ENCODE data around the gene CCBE1. TPM values are rescaled to one million over a fixed set of nuclear protein-coding genes. Genes with fewer than 3 reads are reported as not detected.

The CCBE1 gene
- total RNA-seq, 1 donor from 2014 or later: 4.1 TPM

DNA sequence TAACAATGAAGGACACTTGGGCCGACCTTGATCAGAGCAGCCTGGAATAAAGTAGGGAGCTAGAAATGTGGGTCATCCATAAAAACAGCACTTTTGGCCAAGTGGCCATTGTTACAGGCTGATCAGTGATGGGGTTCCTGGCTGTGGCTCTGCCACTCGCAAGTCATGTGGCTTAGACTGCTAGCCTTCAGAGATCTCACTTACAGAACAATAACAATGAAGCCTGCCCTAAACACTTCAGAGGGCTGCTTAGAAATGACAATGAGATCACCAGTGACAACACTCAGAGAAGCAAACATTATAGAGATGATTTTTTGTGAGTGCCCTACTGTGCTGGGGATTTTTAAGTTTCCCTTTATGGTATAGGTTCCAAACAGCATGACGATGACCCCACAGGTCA is 230.2 kb downstream of the CCBE1 start:
- no peak overlapping the region for H3K4me3 ChIP-seq (ENCODE audit: insufficient read depth, low read depth, low read length)
- no peak overlapping the region for H2AFZ ChIP-seq (ENCODE audit: low read depth, low read length)
- Mint-ChIP-seq H3K4me3 (ENCODE audit: unreplicated experiment) (no peak overlapping the region), H3K4me1 (ENCODE audit: low read depth, unreplicated experiment) (no peaks in the 10 kb centered on the region), H3K9me3 (ENCODE audit: unreplicated experiment) (no peaks in the 10 kb centered on the region), H3K36me3 (ENCODE audit: low read depth, unreplicated experiment) (no peaks in the 10 kb centered on the region), H3K27ac (ENCODE audit: unreplicated experiment) (no peak overlapping the region), H3K27me3 (ENCODE audit: low read depth, unreplicated experiment) (peaks cover 29% of the 10 kb centered on the region)
- no peaks in the 10 kb centered on the region for H3K36me3 ChIP-seq (ENCODE audit: insufficient read depth, low read length)
- no peak overlapping the region for H3K9ac ChIP-seq (ENCODE audit: low read length)
- H3K27ac ChIP-seq (ENCODE audit: low read depth, low read length): no peak overlapping the region
- H3K79me2 ChIP-seq (ENCODE audit: insufficient read depth, low read length): no peaks in the 10 kb centered on the region
- DNase-seq (ENCODE audit: low read depth) (no peak), FAIRE-seq (no peak)
- H3K9me3 ChIP-seq (ENCODE audit: insufficient read depth, low read depth, low read length): no peaks in the 10 kb centered on the region
- no peak for TF ChIP-seq EZH2 (IDR thresholded peaks at IDR 0.05; ENCODE audit: insufficient read depth, low read length)
- TF ChIP-seq, protein P1, sequence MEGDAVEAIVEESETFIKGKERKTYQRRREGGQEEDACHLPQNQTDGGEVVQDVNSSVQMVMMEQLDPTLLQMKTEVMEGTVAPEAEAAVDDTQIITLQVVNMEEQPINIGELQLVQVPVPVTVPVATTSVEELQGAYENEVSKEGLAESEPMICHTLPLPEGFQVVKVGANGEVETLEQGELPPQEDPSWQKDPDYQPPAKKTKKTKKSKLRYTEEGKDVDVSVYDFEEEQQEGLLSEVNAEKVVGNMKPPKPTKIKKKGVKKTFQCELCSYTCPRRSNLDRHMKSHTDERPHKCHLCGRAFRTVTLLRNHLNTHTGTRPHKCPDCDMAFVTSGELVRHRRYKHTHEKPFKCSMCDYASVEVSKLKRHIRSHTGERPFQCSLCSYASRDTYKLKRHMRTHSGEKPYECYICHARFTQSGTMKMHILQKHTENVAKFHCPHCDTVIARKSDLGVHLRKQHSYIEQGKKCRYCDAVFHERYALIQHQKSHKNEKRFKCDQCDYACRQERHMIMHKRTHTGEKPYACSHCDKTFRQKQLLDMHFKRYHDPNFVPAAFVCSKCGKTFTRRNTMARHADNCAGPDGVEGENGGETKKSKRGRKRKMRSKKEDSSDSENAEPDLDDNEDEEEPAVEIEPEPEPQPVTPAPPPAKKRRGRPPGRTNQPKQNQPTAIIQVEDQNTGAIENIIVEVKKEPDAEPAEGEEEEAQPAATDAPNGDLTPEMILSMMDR (IDR thresholded peaks at IDR 0.05; ENCODE audit: insufficient read depth, low read depth, low read length): no peak
- H3K4me1 ChIP-seq (ENCODE audit: insufficient read depth, low read length): no peaks in the 10 kb centered on the region
- no peak overlapping the region for H3K4me2 ChIP-seq (ENCODE audit: low read length)
- H3K27me3 ChIP-seq (ENCODE audit: insufficient read depth, low read length): no peaks in the 10 kb centered on the region
- H4K20me1 ChIP-seq (ENCODE audit: insufficient read depth, low read length): no peaks in the 10 kb centered on the region

DNA sequence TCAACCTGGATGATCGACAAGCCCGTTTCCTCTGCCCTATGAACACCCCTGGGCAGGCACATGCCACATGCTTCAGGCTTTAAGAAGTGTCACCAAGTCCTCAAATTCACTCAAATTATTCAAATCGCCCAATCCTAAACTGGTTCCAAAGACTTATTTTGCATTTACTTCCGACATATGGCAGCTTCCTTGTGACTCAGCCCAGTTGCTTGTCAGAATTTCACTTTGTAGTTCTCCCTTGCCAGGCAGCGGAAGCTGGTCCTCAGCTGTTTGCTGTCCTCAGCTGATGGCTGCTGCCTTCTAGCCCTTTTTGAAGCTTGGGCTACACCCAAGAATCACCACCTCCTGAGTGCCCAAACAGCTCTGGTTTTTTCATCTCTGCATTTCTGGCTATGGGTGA is 232.7 kb downstream of the CCBE1 start:
- DNase-seq (ENCODE audit: low read depth): no peak
- H3K9ac ChIP-seq (ENCODE audit: low read length): no peak overlapping the region
- Mint-ChIP-seq H3K27ac (ENCODE audit: unreplicated experiment) (no peak overlapping the region), H3K4me1 (ENCODE audit: low read depth, unreplicated experiment) (no peaks in the 10 kb centered on the region), H3K4me3 (ENCODE audit: unreplicated experiment) (no peak overlapping the region), H3K36me3 (ENCODE audit: low read depth, unreplicated experiment) (no peaks in the 10 kb centered on the region), H3K9me3 (ENCODE audit: unreplicated experiment) (no peaks in the 10 kb centered on the region), H3K27me3 (ENCODE audit: low read depth, unreplicated experiment) (peaks cover 11% of the 10 kb centered on the region)
- H3K4me3 ChIP-seq (ENCODE audit: insufficient read depth, low read depth, low read length): no peak overlapping the region
- no peaks in the 10 kb centered on the region for H3K9me3 ChIP-seq (ENCODE audit: insufficient read depth, low read depth, low read length)
- no peaks in the 10 kb centered on the region for H3K36me3 ChIP-seq (ENCODE audit: insufficient read depth, low read length)
- H4K20me1 ChIP-seq (ENCODE audit: insufficient read depth, low read length): no peaks in the 10 kb centered on the region
- FAIRE-seq: no peak
- H3K27ac ChIP-seq (ENCODE audit: low read depth, low read length): no peak overlapping the region
- no peaks in the 10 kb centered on the region for H3K79me2 ChIP-seq (ENCODE audit: insufficient read depth, low read length)
- no peak for TF ChIP-seq EZH2 (IDR thresholded peaks at IDR 0.05; ENCODE audit: insufficient read depth, low read length)
- TF ChIP-seq, protein P1 (IDR thresholded peaks at IDR 0.05; ENCODE audit: insufficient read depth, low read depth, low read length): no peak
- no peaks in the 10 kb centered on the region for H3K27me3 ChIP-seq (ENCODE audit: insufficient read depth, low read length)
- H2AFZ ChIP-seq (ENCODE audit: low read depth, low read length): no peak overlapping the region
- H3K4me2 ChIP-seq (ENCODE audit: low read length): no peak overlapping the region
- no peaks in the 10 kb centered on the region for H3K4me1 ChIP-seq (ENCODE audit: insufficient read depth, low read length)

DNA sequence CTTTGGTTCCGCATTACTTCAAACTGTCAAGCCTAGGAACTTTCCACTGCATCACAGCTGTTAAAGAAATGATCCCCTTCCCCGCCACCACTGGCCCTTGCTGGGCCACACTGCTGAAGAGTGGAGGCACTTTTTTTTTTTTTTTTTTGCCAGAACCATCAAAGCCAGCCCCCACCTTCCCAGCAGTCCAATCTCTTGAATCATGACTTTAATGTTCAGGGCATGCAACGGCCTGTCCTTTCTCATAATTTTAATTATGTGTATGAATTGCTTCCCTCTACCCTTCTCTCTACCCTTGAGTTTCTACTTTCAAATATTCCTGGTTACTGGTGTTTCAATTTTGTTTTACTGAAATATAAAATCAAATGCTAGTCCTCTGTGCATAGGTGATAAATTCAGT is 236.1 kb downstream of the CCBE1 start:
- no peaks in the 10 kb centered on the region for H3K36me3 Mint-ChIP-seq (ENCODE audit: low read depth, unreplicated experiment)
- H3K9me3 Mint-ChIP-seq (ENCODE audit: unreplicated experiment): no peaks in the 10 kb centered on the region
- Histone ChIP-seq H3K27me3 (ENCODE audit: insufficient read depth, low read length) (no peaks in the 10 kb centered on the region), H3K79me2 (ENCODE audit: insufficient read depth, low read length) (no peaks in the 10 kb centered on the region), H3K9me3 (ENCODE audit: insufficient read depth, low read depth, low read length) (no peaks in the 10 kb centered on the region), H3K36me3 (ENCODE audit: insufficient read depth, low read length) (no peaks in the 10 kb centered on the region), H3K27ac (ENCODE audit: low read depth, low read length) (no peak overlapping the region), H3K4me1 (ENCODE audit: insufficient read depth, low read length) (no peaks in the 10 kb centered on the region), H4K20me1 (ENCODE audit: insufficient read depth, low read length) (no peaks in the 10 kb centered on the region), H3K9ac (ENCODE audit: low read length) (no peak overlapping the region), H2AFZ (ENCODE audit: low read depth, low read length) (no peak overlapping the region), H3K4me2 (ENCODE audit: low read length) (no peak overlapping the region), H3K4me3 (ENCODE audit: insufficient read depth, low read depth, low read length) (no peak overlapping the region)
- no peak overlapping the region for H3K27ac Mint-ChIP-seq (ENCODE audit: unreplicated experiment)
- H3K4me3 Mint-ChIP-seq (ENCODE audit: unreplicated experiment): no peak overlapping the region
- no peaks in the 10 kb centered on the region for H3K4me1 Mint-ChIP-seq (ENCODE audit: low read depth, unreplicated experiment)
- TF ChIP-seq, protein P1 (IDR thresholded peaks at IDR 0.05; ENCODE audit: insufficient read depth, low read depth, low read length): no peak
- no peak for TF ChIP-seq EZH2 (IDR thresholded peaks at IDR 0.05; ENCODE audit: insufficient read depth, low read length)
- FAIRE-seq (no peak), DNase-seq (ENCODE audit: low read depth) (no peak)
- H3K27me3 Mint-ChIP-seq (ENCODE audit: low read depth, unreplicated experiment): peaks cover 27% of the 10 kb centered on the region
